NCI-H146 treated with DMSO at 0.1 percent for 48 hours (cell line): ENCODE results near the gene FAAP20.

ENCODE experiments used
- DNase-seq: peaks from one replicate; lab custom pipeline; 2025; ENCODE audit not compliant: unreplicated experiment; lab: John Stamatoyannopoulos, UW

FAAP20 gene

GRCh38 chr1:2180297-2181245 lies 14.0 kb downstream of the FAAP20 start:
- no peak for DNase-seq

DNA sequence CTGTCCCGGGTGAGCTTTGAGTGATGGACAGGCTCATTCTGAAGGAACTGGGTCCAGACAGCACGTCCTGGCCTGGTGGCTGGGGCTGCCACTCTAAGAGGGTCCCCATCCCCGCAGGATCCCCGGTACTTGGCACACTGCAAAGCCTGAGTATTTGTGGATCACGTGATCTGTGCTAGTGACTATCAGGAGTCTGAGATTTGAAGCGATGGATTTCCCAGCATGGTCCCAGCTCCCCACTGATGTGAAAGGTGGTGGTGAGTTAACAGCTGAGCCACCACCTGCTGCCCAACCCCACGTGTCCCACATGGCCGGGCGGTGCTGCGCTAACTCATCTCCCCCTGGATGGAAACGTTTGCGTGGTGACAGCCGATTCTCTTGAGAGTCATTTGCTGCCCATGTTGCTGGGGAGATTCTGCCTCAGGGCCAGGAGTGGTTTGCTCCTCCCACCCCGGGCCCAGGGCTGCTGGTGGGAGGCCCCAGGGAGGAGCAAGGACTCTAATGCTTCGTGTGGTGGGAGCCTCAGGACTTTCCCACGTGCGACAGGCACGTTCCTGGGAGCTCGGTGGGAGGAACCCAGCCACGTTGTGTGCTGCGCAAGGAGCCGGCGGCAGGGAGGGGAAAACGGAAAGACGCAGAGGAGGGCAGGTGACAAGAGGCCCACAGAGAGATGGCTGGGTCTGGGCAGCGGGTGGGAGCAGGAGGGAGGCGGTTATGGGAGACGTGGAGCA lies 15.1 kb downstream of the FAAP20 start:
- peak; percentile 7 for DNase-seq

GRCh38 chr1:2178875-2179274 lies 15.7 kb downstream of the FAAP20 start:
- no peak for DNase-seq

DNA sequence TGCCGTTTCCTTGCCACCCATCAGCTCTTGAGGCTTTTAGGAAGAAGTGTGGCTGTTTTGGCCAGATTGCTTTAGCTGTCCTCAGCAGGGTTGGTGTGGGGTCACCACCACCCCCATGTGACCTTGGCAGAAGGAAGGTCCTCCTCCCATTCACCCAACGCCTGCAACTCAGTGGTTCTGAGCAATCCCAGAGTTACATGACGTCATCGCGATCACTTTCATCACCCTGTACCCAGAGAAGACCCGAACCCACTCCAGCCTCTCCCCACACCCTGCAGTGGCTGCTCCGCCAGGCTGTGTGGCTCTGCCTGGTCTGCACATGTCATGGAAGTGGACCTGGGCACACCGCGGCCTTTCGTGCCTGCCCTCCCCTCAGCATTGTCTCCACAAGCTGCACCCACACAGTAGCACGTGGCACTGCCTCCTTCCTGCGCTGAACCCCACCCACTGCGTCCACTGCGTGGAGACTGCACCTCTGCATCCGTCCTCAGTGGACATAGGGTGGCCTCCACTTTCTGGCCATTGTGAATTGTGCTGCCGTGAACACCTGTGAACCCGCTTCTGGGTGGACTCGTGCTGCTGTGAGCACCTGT lies 16.5 kb downstream of the FAAP20 start:
- no peak for DNase-seq

- no peak for DNase-seq
Measured at GRCh38 chr1:2177541-2177940, 17.0 kb downstream of the FAAP20 start.

GRCh38 chr1:2176615-2177014 lies 18.0 kb downstream of the FAAP20 start:
- no peak for DNase-seq

GRCh38 chr1:2175681-2176454 lies 18.7 kb downstream of the FAAP20 start:
- DNase-seq, result no peak

GRCh38 chr1:2175055-2175414 lies 19.5 kb downstream of the FAAP20 start:
- DNase-seq, result no peak

- DNase-seq, result peak; percentile 21
Measured at GRCh38 chr1:2174348-2175054, 20.1 kb downstream of the FAAP20 start.

DNA sequence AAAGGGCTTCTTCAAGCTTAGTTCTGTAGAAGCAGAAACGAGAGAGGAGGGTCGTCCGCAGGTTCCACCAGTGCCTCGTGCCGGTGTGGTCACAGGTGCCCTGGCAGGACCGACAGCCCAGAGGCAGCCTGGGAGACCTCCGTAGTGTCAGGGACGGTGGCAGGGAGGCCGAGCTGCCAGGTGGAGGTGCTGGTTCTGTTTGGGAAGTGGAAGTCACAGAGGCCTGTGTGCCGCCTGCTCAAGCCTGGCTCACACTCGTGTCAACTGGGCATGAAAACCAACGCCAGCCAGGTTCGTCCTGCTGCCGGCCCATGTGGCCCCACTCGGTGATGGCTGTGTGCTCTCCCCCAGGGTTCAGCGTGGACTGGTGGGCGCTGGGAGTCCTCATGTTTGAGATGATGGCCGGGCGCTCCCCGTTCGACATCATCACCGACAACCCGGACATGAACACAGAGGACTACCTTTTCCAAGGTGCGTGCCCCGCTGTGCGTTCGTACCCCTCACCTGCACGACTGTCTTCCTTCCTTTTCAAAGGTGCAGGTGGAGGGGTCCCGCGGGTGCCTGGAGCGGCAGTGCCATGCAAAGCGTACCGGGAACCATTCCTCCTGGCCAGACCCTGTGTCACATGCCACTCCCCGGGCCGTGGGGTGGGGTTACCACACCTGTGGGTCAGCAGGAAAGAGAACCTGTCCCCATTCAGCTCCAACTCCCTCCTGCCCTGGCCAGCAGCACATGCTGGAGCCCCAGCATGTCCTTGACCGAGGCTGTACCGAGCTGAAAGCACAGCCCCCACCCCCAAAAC lies 20.8 kb downstream of the FAAP20 start:
- DNase-seq, result no peak

DNA sequence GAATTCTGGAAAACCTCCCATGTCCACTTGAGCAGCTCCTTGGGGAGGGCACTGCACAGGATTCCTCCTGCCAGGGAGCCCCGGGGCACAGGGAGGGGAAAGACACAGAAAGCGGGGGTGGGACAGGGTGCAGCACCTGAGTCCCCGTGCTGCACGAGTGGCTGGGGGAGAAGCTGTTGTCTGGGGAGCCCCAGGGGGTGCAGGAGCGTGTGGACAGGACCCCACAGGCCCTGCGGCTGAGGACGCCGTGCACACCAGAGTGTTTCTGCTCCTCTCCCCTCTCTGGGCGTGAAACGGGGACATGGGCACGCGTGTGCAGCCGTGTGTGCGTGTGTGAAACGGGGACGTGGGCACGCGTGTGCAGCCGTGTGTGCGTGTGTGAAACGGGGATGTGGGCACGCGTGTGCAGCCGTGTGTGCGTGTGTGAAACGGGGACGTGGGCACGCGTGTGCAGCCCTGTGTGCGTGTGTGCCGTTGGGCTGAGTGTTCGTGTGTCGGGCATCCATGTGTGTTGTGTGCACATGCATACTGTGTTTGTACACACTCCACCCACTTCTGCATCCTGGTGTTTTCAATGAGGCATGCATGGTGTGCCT lies 21.9 kb downstream of the FAAP20 start:
- no peak for DNase-seq

DNA sequence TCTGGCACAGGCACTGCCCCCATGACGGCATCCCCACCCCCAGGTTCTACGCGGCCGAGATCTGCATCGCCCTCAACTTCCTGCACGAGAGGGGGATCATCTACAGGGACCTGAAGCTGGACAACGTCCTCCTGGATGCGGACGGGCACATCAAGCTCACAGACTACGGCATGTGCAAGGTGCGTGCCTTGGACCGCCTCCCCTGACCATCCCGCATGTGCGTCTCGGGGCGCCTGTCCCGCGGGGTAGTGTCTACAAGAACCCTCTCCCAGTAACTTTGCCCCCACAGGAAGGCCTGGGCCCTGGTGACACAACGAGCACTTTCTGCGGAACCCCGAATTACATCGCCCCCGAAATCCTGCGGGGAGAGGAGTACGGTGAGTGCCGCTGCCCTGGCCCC lies 22.6 kb downstream of the FAAP20 start:
- no peak for DNase-seq

GRCh38 chr1:2170211-2170610 lies 24.4 kb downstream of the FAAP20 start:
- no peak for DNase-seq

- DNase-seq, result no peak
Measured at GRCh38 chr1:2169200-2169836, 25.3 kb downstream of the FAAP20 start.

DNA sequence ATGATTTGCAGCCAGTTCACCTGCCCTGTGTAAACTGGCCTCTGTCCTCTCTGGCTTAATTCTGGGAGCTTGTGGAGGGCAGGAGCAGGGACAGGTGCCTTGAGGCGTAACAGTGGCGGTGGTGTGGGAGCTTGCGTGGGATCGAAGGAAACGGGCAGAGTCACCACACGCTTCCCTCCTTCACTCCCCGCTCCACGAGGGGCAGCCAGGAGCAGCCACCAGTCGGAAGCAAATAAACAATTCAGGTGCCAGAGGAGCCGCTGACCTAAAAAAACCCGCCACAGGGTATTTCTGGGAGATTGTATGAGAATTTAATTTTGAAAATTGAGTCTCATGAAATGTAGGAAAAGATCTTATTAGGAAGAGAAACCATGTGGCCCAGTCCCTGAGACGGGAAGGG lies 26.0 kb downstream of the FAAP20 start:
- DNase-seq, result no peak

GRCh38 chr1:2168090-2168489 lies 26.5 kb downstream of the FAAP20 start:
- no peak for DNase-seq

GRCh38 chr1:2166695-2167094 lies 27.9 kb downstream of the FAAP20 start:
- DNase-seq, result no peak

DNA sequence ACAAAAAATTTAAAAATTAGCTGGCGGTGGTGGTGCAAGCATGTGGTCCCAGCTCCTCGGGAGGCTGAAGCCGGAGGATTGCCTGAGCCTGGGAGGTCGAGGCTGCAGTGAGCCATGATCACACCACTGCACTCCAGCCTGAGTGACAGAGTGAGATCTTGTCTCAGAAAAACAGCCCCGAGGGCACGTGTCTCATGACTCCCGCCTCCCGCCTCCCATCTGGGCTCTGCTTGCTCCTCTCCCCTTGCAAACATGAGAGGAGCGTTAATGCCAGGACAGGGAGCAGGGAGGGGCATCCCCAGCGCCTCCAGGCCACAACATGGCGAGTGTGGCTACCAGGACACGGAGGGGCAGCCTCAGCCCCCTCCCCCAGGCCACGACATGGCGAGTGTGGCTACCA lies 28.3 kb downstream of the FAAP20 start:
- no peak for DNase-seq

DNA sequence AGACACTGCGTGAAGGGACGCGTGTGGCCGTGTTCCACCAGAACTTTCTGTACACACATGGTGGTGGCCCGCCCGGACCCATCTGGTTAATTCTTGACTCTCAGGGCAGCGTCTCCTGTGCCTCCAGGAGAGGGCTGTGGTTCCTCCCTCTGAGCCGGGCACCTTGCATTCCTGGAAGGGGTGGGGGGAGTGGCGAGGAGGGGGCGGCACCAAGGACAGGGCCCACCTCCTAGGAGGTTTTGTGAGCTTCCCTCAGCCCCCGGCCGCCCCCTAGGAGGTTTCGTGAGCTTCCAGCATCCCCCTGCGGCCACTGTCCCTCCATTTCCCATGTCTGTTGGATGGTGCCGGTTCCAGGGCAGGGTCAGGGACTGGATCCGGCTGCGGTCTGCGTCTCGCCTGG lies 28.9 kb downstream of the FAAP20 start:
- DNase-seq, result no peak
